ENCODE measurements around the gene RBM17.

The RBM17 gene

GRCh38 chr10:6151087-6151977 is 62.5 kb downstream of the RBM17 start:
- H3K4me1 Mint-ChIP-seq, result peaks cover 25% of the 10 kb centered on the region
- H3K27ac Mint-ChIP-seq, result peak overlapping the region in 2 of 3 experiments; percentile 16 to 21
- H3K27me3 Mint-ChIP-seq (ENCODE audit: low read depth), result peaks cover 6% of the 10 kb centered on the region
- TF ChIP-seq CTCF (IDR thresholded peaks at IDR 0.05; ENCODE audit: unreplicated experiment in 3 of 3), result peak; percentile 61 to 65 (median 61)
- no peak overlapping the region for H3K4me3 Mint-ChIP-seq
- no peaks in the 10 kb centered on the region for H3K36me3 Mint-ChIP-seq (ENCODE audit: low read depth)
- no peaks in the 10 kb centered on the region for H3K9me3 Mint-ChIP-seq

GRCh38 chr10:6153845-6154244 is 65.0 kb downstream of the RBM17 start:
- Mint-ChIP-seq H3K4me3 (no peak overlapping the region), H3K4me1 (peaks cover 10% of the 10 kb centered on the region), H3K27ac (no peak overlapping the region), H3K9me3 (no peaks in the 10 kb centered on the region), H3K27me3 (ENCODE audit: low read depth) (peaks cover 6% of the 10 kb centered on the region), H3K36me3 (ENCODE audit: low read depth) (no peaks in the 10 kb centered on the region)
- no peak for TF ChIP-seq CTCF (IDR thresholded peaks at IDR 0.05; ENCODE audit: unreplicated experiment in 3 of 3)

GRCh38 chr10:6154566-6154965 is 65.7 kb downstream of the RBM17 start:
- Mint-ChIP-seq H3K36me3 (ENCODE audit: low read depth) (no peaks in the 10 kb centered on the region), H3K27ac (no peak overlapping the region), H3K27me3 (ENCODE audit: low read depth) (peaks cover 6% of the 10 kb centered on the region), H3K9me3 (no peaks in the 10 kb centered on the region), H3K4me3 (no peak overlapping the region), H3K4me1 (peaks cover 10% of the 10 kb centered on the region)
- TF ChIP-seq CTCF (IDR thresholded peaks at IDR 0.05; ENCODE audit: unreplicated experiment in 3 of 3), result no peak

- no peak for TF ChIP-seq CTCF (IDR thresholded peaks at IDR 0.05; ENCODE audit: unreplicated experiment in 3 of 3)
- Mint-ChIP-seq H3K4me1 (peaks cover 6% of the 10 kb centered on the region), H3K36me3 (ENCODE audit: low read depth) (no peaks in the 10 kb centered on the region), H3K9me3 (no peaks in the 10 kb centered on the region), H3K27me3 (ENCODE audit: low read depth) (no peaks in the 10 kb centered on the region), H3K27ac (no peak overlapping the region), H3K4me3 (no peak overlapping the region)
These were observed 69.4 kb downstream of the RBM17 start for GRCh38 chr10:6158276-6158675.

GRCh38 chr10:6161921-6162320 is 73.1 kb downstream of the RBM17 start:
- H3K9me3 Mint-ChIP-seq, result no peaks in the 10 kb centered on the region
- H3K4me1 Mint-ChIP-seq, result peaks cover 27% of the 10 kb centered on the region

More at GRCh38 chr10:6161921-6162320, 73.1 kb downstream of the RBM17 start:
- peak overlapping the region in 2 of 3 experiments; percentile 16 to 40 for H3K4me3 Mint-ChIP-seq
- no peaks in the 10 kb centered on the region for H3K36me3 Mint-ChIP-seq (ENCODE audit: low read depth)
- H3K27me3 Mint-ChIP-seq (ENCODE audit: low read depth), result no peaks in the 10 kb centered on the region
- peak overlapping the region in 2 of 3 experiments; percentile 5 to 80 for H3K27ac Mint-ChIP-seq
- no peak for TF ChIP-seq CTCF (IDR thresholded peaks at IDR 0.05; ENCODE audit: unreplicated experiment in 3 of 3)
